Measurements from ENCODE around the gene CNTNAP5. TPM values are rescaled to one million over a fixed set of nuclear protein-coding genes. Genes with fewer than 3 reads are reported as not detected.

Gene CNTNAP5
- total RNA-seq, 1 donor from 2014 or later = 5.0 TPM

DNA sequence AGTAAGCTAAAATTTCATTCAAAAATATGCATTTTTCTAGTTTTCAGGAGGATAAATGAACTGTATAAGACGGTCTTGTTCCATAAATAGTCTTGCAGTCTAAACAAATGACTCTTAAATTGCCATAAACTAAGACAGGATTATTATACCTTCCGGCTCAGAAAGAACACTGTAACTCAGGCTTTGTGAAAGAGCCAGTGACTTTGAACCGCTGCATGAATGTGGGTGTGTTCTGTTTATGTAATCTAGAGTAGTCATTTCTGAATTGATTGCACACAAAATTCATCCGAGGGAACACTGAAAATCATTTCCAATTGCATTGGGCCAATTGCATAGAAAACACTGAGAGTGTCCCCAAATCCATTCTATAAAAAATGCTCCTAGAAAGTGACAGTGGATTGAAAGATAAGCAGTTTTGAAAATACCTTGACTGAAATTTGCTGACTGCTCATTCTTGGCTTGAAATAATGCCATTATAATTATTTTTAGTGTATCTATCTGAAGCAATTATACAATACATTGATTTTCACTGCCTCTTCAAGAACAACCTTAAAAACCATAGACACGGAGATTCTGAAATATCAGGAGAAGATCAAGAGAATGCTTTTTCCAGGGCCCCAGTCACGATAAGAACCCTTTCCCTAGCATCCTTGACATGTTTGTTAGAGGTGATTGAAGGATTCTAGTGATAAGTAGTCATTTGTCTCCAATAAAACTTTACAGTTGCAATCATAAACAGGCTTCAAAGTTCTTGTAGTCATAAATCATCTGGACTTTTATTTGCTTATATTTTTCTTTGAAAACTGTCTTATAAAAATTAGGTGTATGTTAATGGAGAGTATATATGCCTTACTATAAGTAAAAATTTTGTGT, 55.4 kb downstream of the CNTNAP5 start:
- Mint-ChIP-seq H3K4me1 (ENCODE audit: unreplicated experiment) (no peaks in the 10 kb centered on the region), H3K9me3 (peaks cover 6% of the 10 kb centered on the region), H3K27ac (no peak overlapping the region), H3K36me3 (no peaks in the 10 kb centered on the region), H3K4me3 (no peak overlapping the region), H3K27me3 (peaks cover under 1% of the 10 kb centered on the region)
- TF ChIP-seq CTCF (conservative IDR thresholded peaks at IDR 0.05) = no peak
- no peak for DNase-seq (ENCODE audit: extremely low spot score, unreplicated experiment)

DNA sequence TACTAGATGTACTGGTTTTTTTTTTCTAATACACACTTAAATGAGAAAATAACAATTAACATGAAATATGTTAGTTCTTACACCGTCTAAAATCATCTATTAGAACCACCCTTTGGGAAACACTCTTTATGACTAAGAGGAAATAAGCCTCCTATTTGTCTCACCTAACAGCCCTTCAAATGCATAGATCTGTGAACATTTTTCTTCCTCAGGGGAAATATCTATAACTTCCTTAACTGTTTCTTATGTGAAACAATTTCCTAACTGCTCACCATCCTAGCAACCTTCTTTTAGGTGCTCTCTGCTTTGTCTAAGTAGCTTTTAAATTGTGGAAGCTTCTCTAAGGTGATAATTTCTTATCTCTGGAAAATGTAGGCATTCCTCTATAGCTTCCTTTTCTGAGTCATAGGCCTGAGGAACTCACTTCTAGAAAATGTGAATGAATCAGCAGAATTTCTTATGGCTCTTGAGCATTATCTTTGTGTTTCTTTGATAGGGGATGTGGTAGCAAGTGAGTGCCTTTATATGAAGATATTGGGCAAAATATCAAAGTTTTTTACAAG, 56.1 kb downstream of the CNTNAP5 start:
- no peaks in the 10 kb centered on the region for H3K4me1 Mint-ChIP-seq (ENCODE audit: unreplicated experiment)
- peak overlapping the region; percentile 74 for H3K27ac Mint-ChIP-seq
- no peaks in the 10 kb centered on the region for H3K36me3 Mint-ChIP-seq
- no peak overlapping the region for H3K4me3 Mint-ChIP-seq
- DNase-seq (ENCODE audit: extremely low spot score, unreplicated experiment) = no peak
- TF ChIP-seq CTCF (conservative IDR thresholded peaks at IDR 0.05) = no peak
- peaks cover 6% of the 10 kb centered on the region for H3K9me3 Mint-ChIP-seq
- no peaks in the 10 kb centered on the region for H3K27me3 Mint-ChIP-seq

DNA sequence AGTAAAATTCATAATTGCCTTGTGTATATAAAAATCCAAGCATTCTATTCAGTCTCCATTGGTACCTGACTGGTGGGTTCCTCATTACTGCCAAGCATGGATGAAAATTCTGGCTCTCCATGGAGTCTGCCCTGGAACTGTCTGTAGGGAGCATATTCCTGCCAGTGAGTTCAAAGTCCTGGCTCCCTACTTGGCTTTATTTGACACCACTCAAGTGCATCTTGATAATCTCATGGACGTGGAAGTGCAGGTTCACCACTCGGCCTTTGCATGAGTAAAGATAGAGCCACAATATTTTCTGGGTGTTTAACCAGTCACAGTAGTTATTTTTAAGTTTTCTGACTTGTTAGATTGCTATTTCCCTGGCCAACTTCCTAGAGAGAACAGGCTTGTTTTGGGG, 63.5 kb downstream of the CNTNAP5 start:
- no peak for TF ChIP-seq CTCF (conservative IDR thresholded peaks at IDR 0.05)
- H3K4me1 Mint-ChIP-seq (ENCODE audit: unreplicated experiment) = no peaks in the 10 kb centered on the region
- H3K9me3 Mint-ChIP-seq = no peaks in the 10 kb centered on the region
- DNase-seq (ENCODE audit: extremely low spot score, unreplicated experiment) = no peak
- no peak overlapping the region for H3K4me3 Mint-ChIP-seq
- H3K36me3 Mint-ChIP-seq = no peaks in the 10 kb centered on the region
- H3K27ac Mint-ChIP-seq = no peak overlapping the region
- H3K27me3 Mint-ChIP-seq = peaks cover 4% of the 10 kb centered on the region

GRCh38 chr2:124091721-124092120, 66.6 kb downstream of the CNTNAP5 start:
- no peaks in the 10 kb centered on the region for H3K4me1 Mint-ChIP-seq (ENCODE audit: unreplicated experiment)
- no peak overlapping the region for H3K4me3 Mint-ChIP-seq
- H3K9me3 Mint-ChIP-seq = no peaks in the 10 kb centered on the region
- peaks cover 4% of the 10 kb centered on the region for H3K27me3 Mint-ChIP-seq
- no peak for DNase-seq (ENCODE audit: extremely low spot score, unreplicated experiment)
- H3K27ac Mint-ChIP-seq = no peak overlapping the region
- TF ChIP-seq CTCF (conservative IDR thresholded peaks at IDR 0.05) = no peak
- H3K36me3 Mint-ChIP-seq = no peaks in the 10 kb centered on the region

- Mint-ChIP-seq H3K36me3 (no peaks in the 10 kb centered on the region), H3K4me3 (no peak overlapping the region), H3K27me3 (peaks cover 4% of the 10 kb centered on the region), H3K4me1 (ENCODE audit: unreplicated experiment) (no peaks in the 10 kb centered on the region), H3K9me3 (no peaks in the 10 kb centered on the region), H3K27ac (no peak overlapping the region)
- no peak for TF ChIP-seq CTCF (conservative IDR thresholded peaks at IDR 0.05)
- DNase-seq (ENCODE audit: extremely low spot score, unreplicated experiment) = no peak
Measured at GRCh38 chr2:124092651-124093050, 67.6 kb downstream of the CNTNAP5 start.

All from type B pancreatic cell (in vitro differentiated cells).